ENCODE data around the gene CCDC93.
A peak's percentile ranks its signal among the peaks of the same experiment; 100 is the strongest.

The CCDC93 gene

GRCh38 chr2:118050974-118051373 is 37.1 kb upstream of the CCDC93 start:
- TF ChIP-seq, protein P1, sequence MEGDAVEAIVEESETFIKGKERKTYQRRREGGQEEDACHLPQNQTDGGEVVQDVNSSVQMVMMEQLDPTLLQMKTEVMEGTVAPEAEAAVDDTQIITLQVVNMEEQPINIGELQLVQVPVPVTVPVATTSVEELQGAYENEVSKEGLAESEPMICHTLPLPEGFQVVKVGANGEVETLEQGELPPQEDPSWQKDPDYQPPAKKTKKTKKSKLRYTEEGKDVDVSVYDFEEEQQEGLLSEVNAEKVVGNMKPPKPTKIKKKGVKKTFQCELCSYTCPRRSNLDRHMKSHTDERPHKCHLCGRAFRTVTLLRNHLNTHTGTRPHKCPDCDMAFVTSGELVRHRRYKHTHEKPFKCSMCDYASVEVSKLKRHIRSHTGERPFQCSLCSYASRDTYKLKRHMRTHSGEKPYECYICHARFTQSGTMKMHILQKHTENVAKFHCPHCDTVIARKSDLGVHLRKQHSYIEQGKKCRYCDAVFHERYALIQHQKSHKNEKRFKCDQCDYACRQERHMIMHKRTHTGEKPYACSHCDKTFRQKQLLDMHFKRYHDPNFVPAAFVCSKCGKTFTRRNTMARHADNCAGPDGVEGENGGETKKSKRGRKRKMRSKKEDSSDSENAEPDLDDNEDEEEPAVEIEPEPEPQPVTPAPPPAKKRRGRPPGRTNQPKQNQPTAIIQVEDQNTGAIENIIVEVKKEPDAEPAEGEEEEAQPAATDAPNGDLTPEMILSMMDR (conservative IDR thresholded peaks at IDR 0.05): no peak
- TF ChIP-seq ZFX (IDR thresholded peaks at IDR 0.05): no peak
- H3K27ac ChIP-seq: no peak overlapping the region

DNA sequence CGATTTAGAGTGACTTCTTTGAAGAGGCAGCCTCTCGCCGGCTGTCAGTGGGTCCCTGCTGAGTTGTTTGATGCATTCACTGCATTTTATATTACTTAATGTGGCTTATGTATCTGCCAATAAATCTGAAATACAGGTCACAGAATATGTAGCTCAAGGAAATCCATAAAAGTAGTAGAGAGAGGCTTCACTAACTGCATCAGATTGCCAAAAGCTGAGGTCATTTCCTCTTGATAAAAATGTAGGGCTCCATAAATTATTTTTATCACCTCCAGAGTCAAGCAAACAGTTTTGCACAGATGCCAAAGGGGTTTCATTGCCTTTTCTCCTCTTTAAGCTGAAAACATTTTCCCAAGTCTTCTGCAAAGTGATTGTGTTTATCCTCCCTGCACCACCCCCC is 36.5 kb upstream of the CCDC93 start:
- TF ChIP-seq ZFX (IDR thresholded peaks at IDR 0.05): no peak
- TF ChIP-seq, protein P1 (conservative IDR thresholded peaks at IDR 0.05): no peak
- H3K27ac ChIP-seq: no peak overlapping the region

- TF ChIP-seq, protein P1 (conservative IDR thresholded peaks at IDR 0.05): no peak
- TF ChIP-seq ZFX (IDR thresholded peaks at IDR 0.05): no peak
- no peak overlapping the region; the same call in 1 of the 2 replicates for H3K27ac ChIP-seq
Measured at GRCh38 chr2:118049816-118050140, 35.9 kb upstream of the CCDC93 start.

DNA sequence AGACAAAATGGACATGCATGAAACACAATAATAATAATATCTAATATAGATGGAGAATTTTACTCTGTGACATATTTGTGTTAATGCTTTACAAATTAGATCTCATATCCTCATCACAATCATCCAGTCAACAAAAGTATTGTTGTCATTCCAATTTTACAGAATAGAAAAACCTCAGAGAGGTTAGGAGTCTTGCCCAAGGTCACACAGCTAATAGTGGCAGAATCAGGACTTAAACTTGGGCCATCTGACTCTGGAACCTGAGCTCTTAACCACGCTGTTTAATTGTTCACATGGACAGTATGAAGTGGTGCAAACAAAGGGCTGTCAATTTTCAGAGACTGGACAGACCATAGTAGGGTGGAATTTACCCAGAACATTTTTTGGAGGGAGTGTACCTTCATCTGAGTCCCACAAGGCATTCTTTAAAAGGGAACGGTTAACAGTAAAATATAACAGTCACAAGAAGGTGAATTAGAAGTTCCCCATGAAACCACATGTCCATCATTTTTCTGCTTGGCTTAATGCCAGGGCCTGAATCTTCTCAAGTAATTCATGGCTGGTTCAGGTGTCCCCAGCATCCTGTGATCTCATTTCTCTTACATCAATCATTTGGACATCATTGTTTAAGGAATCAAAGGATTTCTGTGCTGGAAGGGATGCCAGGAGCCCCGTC is 35.4 kb upstream of the CCDC93 start:
- no peak overlapping the region; the same call in 1 of the 2 replicates for H3K27ac ChIP-seq
- TF ChIP-seq ZFX (IDR thresholded peaks at IDR 0.05): no peak
- TF ChIP-seq, protein P1 (conservative IDR thresholded peaks at IDR 0.05): no peak

- TF ChIP-seq ZFX (IDR thresholded peaks at IDR 0.05): no peak
- TF ChIP-seq, protein P1 (conservative IDR thresholded peaks at IDR 0.05): no peak
- H3K27ac ChIP-seq: no peak overlapping the region
Measured at GRCh38 chr2:118048401-118048800, 34.5 kb upstream of the CCDC93 start.

GRCh38 chr2:118047380-118047826 is 33.5 kb upstream of the CCDC93 start:
- no peak for TF ChIP-seq ZFX (IDR thresholded peaks at IDR 0.05)
- TF ChIP-seq, protein P1 (conservative IDR thresholded peaks at IDR 0.05): no peak
- H3K27ac ChIP-seq: no peak overlapping the region

DNA sequence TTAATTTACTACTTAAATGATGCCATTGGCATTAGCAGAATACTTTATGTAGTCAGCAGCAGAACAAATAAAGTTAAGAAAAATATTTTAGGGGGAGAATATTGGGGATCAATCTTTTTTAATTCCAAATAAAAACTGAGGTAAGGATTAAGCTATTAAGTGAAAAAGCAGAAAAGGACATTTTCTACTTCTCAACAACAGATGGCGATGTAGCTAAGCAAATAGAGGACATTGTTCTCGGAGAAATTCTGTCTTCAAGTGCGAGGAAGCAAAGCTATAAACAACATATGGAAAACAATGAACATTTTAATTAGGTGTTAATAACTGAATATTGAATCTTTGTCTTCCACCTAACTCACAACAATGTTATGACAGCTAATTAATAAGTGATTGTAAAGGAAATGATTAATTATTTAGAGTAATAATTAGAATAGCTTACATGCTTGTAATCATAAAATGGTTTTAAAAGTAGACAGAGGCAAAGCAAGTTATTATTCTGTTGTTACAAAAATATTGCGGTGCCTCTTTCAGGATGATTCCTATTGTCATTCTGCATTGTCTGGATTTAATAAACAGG is 32.9 kb upstream of the CCDC93 start:
- TF ChIP-seq ZFX (IDR thresholded peaks at IDR 0.05): no peak
- TF ChIP-seq, protein P1 (conservative IDR thresholded peaks at IDR 0.05): peak; percentile 74
- H3K27ac ChIP-seq: no peak overlapping the region

All from C4-2B (cell line).